HG02943 (cell line): ENCODE measurements around the gene PHAF1.

ENCODE experiments used
- ATAC-seq: cut with Tn5 transposase; IDR thresholded peaks from one replicate; pipeline ENCODE4 v1.9.1; 2021; ENCODE audit warnings: mild to moderate bottlenecking, low read depth, moderate library complexity; ENCODE audit not compliant: unreplicated experiment

Gene PHAF1

DNA sequence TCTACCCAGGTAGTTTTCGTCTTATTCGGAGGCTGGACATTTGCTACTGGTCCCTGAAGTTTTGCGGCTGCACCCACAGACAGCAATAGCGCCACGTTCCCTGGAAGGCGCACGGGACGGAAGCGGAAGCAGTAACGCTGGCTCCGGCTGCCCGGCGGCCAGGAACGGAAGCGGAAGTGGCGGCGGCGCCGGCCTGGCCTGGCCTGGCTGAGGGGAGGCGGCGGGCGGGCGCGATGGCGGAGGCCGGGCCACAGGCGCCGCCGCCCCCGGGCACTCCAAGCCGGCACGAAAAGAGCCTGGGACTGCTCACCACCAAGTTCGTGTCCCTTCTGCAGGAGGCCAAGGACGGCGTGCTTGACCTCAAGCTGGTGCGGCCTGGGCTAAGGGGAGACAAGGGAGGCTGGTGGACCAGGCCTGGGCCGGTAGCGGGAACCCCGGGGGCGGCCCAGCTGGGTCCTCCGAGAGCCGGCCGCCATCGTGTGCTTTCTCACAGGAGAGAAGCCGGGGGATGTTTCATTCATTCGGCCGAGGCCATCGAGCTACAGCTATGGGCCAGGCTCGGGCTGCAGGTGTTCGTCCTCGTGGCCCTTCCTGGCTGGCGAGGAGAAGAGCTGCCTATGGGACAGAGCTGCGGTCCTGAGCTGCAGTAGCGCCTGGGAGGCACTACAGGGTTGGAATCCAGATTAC is 82.4 kb downstream of the PHAF1 start, which contains the start of gene E2F4:
Gene E2F4 (plus strand): TSS at position 161 of the 687 bp plus-strand sequence. CDS start 73 bp downstream, at position 234.
- peak; percentile 79 for ATAC-seq

DNA sequence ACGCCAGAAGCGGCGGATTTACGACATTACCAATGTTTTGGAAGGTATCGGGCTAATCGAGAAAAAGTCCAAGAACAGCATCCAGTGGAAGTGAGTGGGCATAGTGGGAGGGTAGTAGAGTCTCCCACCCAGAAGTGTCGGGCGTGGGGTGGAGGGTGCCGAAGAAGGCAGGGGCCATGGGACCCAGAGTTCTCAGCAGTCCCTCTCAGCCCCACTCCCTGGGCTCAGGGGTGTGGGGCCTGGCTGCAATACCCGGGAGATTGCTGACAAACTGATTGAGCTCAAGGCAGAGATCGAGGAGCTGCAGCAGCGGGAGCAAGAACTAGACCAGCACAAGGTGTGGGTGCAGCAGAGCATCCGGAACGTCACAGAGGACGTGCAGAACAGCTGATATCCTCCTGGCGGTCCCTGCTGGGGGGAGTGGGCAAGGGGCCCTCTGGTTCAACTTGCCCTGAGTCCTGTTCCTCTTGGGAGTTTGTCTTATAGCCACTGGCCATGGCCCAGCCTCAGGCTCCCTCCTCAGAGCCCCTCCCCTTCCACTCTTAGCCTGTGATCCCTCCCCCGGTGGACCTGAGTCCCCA is 83.1 kb downstream of the PHAF1 start:
- no peak for ATAC-seq

DNA sequence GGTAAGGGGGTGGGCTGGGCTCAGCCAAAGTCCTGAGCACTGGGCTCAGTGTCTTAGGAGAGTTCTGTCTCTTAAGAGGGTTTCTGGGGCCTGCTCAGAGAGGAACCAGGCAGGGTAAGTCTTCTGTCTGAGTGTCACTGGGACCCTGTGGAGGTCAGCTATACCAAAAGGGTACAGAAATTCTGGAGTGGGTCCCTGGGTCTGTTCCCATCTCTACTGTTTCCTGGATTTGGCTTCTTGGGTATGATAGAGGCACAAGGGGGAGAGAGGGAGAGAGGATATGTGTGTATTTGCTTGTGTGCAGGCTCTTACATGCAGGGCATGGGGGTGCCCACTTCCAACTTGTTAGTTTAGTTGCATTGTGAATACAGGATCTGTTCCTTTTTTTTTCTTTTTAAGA is 83.8 kb downstream of the PHAF1 start:
- no peak for ATAC-seq

DNA sequence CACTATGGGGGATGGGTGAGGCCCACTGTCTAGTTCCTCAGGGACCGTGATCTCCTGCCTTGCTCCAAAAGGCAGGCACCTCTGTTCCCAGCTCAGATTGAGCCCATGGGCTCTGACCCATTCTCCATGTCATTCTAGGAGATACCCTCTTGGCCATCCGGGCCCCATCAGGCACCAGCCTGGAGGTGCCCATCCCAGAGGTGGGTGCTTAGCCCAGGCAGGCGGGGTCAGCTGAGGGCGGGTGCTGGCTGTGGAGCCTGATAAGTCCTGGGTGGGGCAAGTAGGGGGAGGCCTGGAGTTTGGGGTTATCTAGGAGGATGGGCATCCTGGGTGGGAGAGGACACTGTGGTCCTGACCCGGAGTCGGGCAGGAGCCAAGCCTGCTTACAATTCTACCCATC is 84.5 kb downstream of the PHAF1 start:
- ATAC-seq = no peak

DNA sequence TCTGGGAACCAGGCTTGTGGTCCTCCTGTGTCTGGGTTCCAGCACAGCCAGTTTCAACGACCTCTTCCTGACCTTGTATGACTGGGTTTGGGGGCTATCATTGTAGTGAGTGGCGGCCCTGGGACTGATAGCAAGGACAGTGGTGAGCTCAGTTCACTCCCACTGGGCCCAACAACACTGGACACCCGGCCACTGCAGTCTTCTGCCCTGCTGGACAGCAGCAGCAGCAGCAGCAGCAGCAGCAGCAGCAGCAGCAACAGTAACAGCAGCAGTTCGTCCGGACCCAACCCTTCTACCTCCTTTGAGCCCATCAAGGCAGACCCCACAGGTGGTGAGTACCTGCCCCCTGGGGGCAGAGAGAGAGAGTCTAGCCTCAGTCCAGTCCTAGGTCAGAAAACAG is 85.9 kb downstream of the PHAF1 start:
- ATAC-seq = no peak

DNA sequence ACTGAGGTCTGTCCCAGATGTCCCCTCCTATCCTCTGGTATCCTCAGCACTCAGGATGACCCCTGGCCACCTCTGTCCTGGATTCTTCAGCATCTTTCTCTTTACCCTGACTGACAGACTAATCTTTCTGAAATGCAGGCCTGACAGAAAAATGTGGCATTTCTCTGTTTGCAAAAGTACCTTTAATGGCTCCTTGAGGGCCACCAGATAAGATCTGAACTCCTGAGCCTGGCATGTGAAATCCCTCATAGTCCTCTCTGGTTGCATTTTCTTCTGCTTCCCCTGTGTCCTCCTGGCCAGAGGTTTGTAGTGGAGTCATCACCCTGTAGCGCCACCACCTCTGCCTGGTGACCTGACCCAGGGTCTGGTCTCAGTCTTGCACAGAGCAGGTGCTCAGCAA is 87.1 kb downstream of the PHAF1 start:
- no peak for ATAC-seq

DNA sequence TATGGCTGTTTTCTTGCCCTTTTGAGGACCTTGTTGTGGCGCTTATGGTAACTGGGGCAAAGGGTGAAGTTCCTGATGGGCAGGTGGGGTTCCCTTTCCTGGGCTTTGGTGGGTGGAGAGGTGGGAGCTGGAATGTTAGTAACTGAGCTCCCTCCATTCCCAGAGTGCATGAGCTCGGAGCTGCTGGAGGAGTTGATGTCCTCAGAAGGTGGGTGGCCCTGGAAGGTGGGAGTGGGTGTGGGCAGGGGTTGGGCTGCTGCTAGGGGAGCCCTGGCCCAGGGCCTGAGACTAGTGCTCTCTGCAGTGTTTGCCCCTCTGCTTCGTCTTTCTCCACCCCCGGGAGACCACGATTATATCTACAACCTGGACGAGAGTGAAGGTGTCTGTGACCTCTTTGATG is 88.0 kb downstream of the PHAF1 start:
- ATAC-seq = no peak
